H1 (cell line): ENCODE measurements around the gene CLDND1.

ENCODE experiments used
- BRCA1 ChIP-seq: IDR thresholded peaks from 2 replicates; pipeline ENCODE4 v1.6.1; 2012; ENCODE audit warnings: low read depth, low read length, improper control_type of control experiment
- CTCF ChIP-seq, 3 experiments: IDR thresholded peaks; 1 replicate in 2 of 3; 2 replicates in 1 of 3; pipeline versions ENCODE4 v1.5.1 to v1.6.1; 2011; ENCODE audit warnings: low read length in 3 of 3, mild to moderate bottlenecking in 3 of 3, inconsistent platforms in 2 of 3, low read depth in 1 of 3, moderate library complexity in 1 of 3; ENCODE audit not compliant: insufficient read depth in 1 of 3; ENCODE audit errors: control extremely low read depth in 1 of 3
- E2F6 ChIP-seq: IDR thresholded peaks from 2 replicates; pipeline ENCODE4 v1.6.1; 2012; ENCODE audit warnings: inconsistent platforms
- GABPA ChIP-seq: IDR thresholded peaks from 2 replicates; pipeline ENCODE4 v1.6.1; 2011; ENCODE audit warnings: mild to moderate bottlenecking, low read length, moderate library complexity, borderline replicate concordance; ENCODE audit not compliant: insufficient read depth
- HDAC6 ChIP-seq: IDR thresholded peaks from one replicate; pipeline ENCODE4 v1.7.1; 2012; ENCODE audit warnings: low read depth, mild to moderate bottlenecking, inconsistent platforms, low read length, moderate library complexity
- MAX ChIP-seq: IDR thresholded peaks from 2 replicates; pipeline ENCODE4 v1.6.1; 2012; ENCODE audit warnings: inconsistent platforms
- POLR2A ChIP-seq, 2 experiments: IDR thresholded peaks; 1 replicate in 1 of 2; 2 replicates in 1 of 2; pipeline ENCODE4 v1.6.1; 2011; ENCODE audit warnings: low read depth in 2 of 2, low read length in 2 of 2, mild to moderate bottlenecking in 2 of 2; ENCODE audit errors: control extremely low read depth in 1 of 2
- ZNF274 ChIP-seq: IDR thresholded peaks from 2 replicates; pipeline ENCODE4 v1.7.0; 2012; ENCODE audit warnings: low read length, borderline replicate concordance; ENCODE audit errors: extremely low read depth

GRCh38 chr3:98565237-98565643 lies 42.5 kb upstream of the CLDND1 start:
- TF ChIP-seq CTCF (IDR thresholded peaks at IDR 0.05; ENCODE audit: control extremely low read depth in 1 of 3, insufficient read depth in 1 of 3, low read depth in 1 of 3, low read length in 3 of 3) (no peak), BRCA1 (no peak), ZNF274 (no peak), HDAC6 (no peak), GABPA (no peak), MAX (no peak), POLR2A (IDR thresholded peaks at IDR 0.05; ENCODE audit: control extremely low read depth in 1 of 2, low read depth in 2 of 2, low read length in 2 of 2) (no peak), E2F6 (no peak)
